Loucy (cell line): ENCODE data around the gene GPC5.

Experiments used
- EZH2phosphoT487 ChIP-seq: fragments of 200-600 bp; IDR thresholded peaks from 2 replicates; pipeline ENCODE4 v1.6.1; 2018; ENCODE audit warnings: antibody characterized with exemption, mild to moderate bottlenecking, moderate library complexity, borderline replicate concordance
- TF ChIP-seq, protein P1 (sequence below): fragments of 200-600 bp; sonication (generic); conservative IDR thresholded peaks from 2 replicates; pipeline ENCODE4 v1.5.1; 2014; ENCODE audit warnings: mild to moderate bottlenecking, antibody characterized with exemption, low read length

DNA sequence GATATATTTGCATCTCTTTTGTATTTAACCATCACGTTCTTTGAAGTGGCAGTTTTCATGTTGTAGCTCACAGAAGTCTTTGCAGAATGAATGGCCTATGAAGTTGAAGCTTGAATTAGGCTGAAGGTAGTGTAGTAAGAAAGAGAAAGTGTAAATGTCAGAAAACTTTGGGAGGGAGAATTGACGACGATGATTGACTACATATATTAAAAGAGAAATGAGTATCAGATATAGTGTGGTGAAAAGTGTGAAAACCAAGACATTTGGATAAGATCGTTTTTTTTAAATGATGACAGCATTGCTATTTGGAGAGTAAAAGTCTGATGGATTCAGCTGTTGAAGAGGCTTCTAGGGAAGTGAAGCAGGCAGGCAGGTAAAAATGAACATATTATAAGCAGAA is 14.6 kb upstream of the GPC5 start:
- TF ChIP-seq, protein P1, sequence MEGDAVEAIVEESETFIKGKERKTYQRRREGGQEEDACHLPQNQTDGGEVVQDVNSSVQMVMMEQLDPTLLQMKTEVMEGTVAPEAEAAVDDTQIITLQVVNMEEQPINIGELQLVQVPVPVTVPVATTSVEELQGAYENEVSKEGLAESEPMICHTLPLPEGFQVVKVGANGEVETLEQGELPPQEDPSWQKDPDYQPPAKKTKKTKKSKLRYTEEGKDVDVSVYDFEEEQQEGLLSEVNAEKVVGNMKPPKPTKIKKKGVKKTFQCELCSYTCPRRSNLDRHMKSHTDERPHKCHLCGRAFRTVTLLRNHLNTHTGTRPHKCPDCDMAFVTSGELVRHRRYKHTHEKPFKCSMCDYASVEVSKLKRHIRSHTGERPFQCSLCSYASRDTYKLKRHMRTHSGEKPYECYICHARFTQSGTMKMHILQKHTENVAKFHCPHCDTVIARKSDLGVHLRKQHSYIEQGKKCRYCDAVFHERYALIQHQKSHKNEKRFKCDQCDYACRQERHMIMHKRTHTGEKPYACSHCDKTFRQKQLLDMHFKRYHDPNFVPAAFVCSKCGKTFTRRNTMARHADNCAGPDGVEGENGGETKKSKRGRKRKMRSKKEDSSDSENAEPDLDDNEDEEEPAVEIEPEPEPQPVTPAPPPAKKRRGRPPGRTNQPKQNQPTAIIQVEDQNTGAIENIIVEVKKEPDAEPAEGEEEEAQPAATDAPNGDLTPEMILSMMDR = no peak
- TF ChIP-seq EZH2phosphoT487 = no peak
